Ishikawa (cell line): ENCODE results near the gene TUBA3C.

ENCODE experiments used
- CEBPB ChIP-seq: IDR thresholded peaks from 2 replicates; pipeline ENCODE4 v1.6.1; 2012
- CREB1 ChIP-seq: IDR thresholded peaks from 2 replicates; pipeline ENCODE4 v1.6.1; 2012; ENCODE audit warnings: low read depth
- EGR1 ChIP-seq: IDR thresholded peaks from 2 replicates; pipeline ENCODE4 v1.6.1; 2012
- EP300 ChIP-seq: IDR thresholded peaks from 2 replicates; pipeline ENCODE4 v1.6.1; 2012; ENCODE audit warnings: borderline replicate concordance
- FOXM1 ChIP-seq: IDR thresholded peaks from 2 replicates; pipeline ENCODE4 v1.6.1; 2012; ENCODE audit warnings: low read depth, borderline replicate concordance
- NFIC ChIP-seq: IDR thresholded peaks from 2 replicates; pipeline ENCODE4 v1.6.1; 2012
- RAD21 ChIP-seq: IDR thresholded peaks from 2 replicates; pipeline ENCODE4 v1.6.1; 2012; ENCODE audit warnings: low read depth
- TAF1 ChIP-seq: IDR thresholded peaks from 2 replicates; pipeline ENCODE4 v1.6.1; 2012; ENCODE audit warnings: low read depth, mild to moderate bottlenecking
- TCF12 ChIP-seq: IDR thresholded peaks from 2 replicates; pipeline ENCODE4 v1.6.1; 2012; ENCODE audit warnings: low read depth
- TEAD4 ChIP-seq: IDR thresholded peaks from 2 replicates; pipeline ENCODE4 v1.6.1; 2012
- YY1 ChIP-seq: IDR thresholded peaks from 2 replicates; pipeline ENCODE4 v1.6.1; 2012; ENCODE audit warnings: low read depth
- TF ChIP-seq, protein P1 (sequence below): IDR thresholded peaks from 2 replicates; pipeline ENCODE4 v1.6.1; 2012; ENCODE audit warnings: low read depth, mild to moderate bottlenecking
- TF ChIP-seq, protein P2 (sequence below): IDR thresholded peaks from 2 replicates; pipeline ENCODE4 v1.6.1; 2012
- TF ChIP-seq, protein P3 (sequence below): IDR thresholded peaks from 2 replicates; pipeline ENCODE4 v1.6.1; 2012

TUBA3C gene

DNA sequence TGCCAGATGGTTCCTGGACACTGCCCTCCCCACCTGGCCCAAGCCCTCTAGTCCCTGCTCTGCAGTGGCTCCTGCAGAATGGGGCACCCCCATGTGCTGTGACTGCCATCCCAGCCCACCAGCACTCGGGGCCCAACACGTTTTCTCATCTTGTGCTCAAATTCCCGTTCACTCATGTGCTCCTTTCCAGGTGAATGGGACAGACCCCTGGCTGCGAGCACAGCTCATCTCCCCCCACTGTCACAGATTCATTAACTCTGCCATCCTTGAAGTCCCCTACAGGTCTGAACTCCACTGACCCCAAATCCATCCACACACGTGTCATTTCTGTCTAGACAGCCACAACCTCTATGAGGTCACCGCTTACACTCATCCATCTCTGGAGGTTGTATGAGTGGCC, 23.6 kb downstream of the TUBA3C start:
- TF ChIP-seq RAD21 = no peak
- no peak for TF ChIP-seq TEAD4
- TF ChIP-seq, protein P1, sequence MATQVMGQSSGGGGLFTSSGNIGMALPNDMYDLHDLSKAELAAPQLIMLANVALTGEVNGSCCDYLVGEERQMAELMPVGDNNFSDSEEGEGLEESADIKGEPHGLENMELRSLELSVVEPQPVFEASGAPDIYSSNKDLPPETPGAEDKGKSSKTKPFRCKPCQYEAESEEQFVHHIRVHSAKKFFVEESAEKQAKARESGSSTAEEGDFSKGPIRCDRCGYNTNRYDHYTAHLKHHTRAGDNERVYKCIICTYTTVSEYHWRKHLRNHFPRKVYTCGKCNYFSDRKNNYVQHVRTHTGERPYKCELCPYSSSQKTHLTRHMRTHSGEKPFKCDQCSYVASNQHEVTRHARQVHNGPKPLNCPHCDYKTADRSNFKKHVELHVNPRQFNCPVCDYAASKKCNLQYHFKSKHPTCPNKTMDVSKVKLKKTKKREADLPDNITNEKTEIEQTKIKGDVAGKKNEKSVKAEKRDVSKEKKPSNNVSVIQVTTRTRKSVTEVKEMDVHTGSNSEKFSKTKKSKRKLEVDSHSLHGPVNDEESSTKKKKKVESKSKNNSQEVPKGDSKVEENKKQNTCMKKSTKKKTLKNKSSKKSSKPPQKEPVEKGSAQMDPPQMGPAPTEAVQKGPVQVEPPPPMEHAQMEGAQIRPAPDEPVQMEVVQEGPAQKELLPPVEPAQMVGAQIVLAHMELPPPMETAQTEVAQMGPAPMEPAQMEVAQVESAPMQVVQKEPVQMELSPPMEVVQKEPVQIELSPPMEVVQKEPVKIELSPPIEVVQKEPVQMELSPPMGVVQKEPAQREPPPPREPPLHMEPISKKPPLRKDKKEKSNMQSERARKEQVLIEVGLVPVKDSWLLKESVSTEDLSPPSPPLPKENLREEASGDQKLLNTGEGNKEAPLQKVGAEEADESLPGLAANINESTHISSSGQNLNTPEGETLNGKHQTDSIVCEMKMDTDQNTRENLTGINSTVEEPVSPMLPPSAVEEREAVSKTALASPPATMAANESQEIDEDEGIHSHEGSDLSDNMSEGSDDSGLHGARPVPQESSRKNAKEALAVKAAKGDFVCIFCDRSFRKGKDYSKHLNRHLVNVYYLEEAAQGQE = no peak
- TF ChIP-seq NFIC = no peak
- TF ChIP-seq, protein P2, sequence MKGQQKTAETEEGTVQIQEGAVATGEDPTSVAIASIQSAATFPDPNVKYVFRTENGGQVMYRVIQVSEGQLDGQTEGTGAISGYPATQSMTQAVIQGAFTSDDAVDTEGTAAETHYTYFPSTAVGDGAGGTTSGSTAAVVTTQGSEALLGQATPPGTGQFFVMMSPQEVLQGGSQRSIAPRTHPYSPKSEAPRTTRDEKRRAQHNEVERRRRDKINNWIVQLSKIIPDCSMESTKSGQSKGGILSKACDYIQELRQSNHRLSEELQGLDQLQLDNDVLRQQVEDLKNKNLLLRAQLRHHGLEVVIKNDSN = no peak
- TF ChIP-seq, protein P3, sequence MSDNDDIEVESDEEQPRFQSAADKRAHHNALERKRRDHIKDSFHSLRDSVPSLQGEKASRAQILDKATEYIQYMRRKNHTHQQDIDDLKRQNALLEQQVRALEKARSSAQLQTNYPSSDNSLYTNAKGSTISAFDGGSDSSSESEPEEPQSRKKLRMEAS = no peak
- no peak for TF ChIP-seq EGR1
- TF ChIP-seq TCF12 = no peak

- TF ChIP-seq CREB1 = no peak
- TF ChIP-seq, protein P2 = no peak
- TF ChIP-seq, protein P3 = no peak
- no peak for TF ChIP-seq NFIC
- TF ChIP-seq TAF1 = no peak
- TF ChIP-seq, protein P1 = no peak
- TF ChIP-seq RAD21 = no peak
- TF ChIP-seq YY1 = no peak
Observed at GRCh38 chr13:19157461-19157860, 24.2 kb downstream of the TUBA3C start.

DNA sequence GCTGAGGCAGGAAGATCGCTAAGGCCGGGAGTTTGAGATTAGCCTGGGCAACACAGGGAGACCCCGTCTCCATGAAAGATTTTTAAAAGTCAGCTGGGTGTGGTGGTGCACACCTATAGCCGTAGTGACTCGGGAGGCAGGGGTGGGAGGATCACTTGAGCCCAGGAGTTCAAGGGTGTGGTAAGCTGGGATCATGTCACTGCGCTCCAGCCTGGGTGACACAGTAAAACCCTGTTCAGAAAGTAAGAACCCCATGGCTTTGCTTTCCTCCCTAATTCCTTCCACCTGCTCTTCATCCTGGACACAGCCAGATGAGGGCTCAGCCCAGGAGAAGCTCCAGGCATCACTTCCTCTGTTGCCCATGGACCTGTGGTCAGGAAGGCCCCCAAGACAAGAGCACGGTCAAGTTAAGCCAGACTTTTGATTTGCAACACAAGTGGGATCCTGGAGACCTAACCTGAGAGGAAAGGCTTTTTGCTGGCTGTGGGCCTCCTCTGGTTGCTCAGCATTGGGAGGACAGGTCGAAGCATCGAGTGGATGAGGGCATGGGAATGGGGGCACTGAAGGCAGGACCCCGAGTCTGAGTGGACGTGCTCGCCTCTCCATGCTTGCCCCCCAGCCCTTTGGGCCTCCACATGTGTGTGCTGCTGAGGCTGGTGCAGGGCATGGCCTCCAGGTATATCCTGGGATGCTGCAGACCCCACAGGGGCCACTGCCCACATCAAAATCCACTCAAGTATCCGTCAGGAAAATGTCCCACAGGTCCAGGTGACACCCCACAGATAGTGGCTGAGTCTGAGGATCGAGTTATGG, 25.4 kb downstream of the TUBA3C start:
- TF ChIP-seq EP300 (no peak), FOXM1 (no peak), CEBPB (no peak), CREB1 (no peak), EGR1 (no peak), NFIC (no peak), YY1 (no peak)
- TF ChIP-seq, protein P3 = no peak
- TF ChIP-seq, protein P2 = no peak
- TF ChIP-seq, protein P1 = no peak

GRCh38 chr13:19155321-19155861, 26.2 kb downstream of the TUBA3C start:
- TF ChIP-seq, protein P2 = no peak
- TF ChIP-seq, protein P1 = no peak
- no peak for TF ChIP-seq CEBPB
